Ovary (tissue), 3 donors: ENCODE results near the gene SETD4.

Experiments
- POLR2A ChIP-seq: fragments of 450-650 bp; IDR thresholded peaks from one replicate; pipeline ENCODE4 v1.6.1; 2017; ENCODE audit warnings: antibody characterized with exemption, mild to moderate bottlenecking, moderate library complexity
- TF ChIP-seq, protein P1 (sequence below), 3 donors: fragments of 450-650 bp in 2 of 3; fragments of 200-600 bp in 1 of 3; IDR thresholded peaks; one replicate each; pipeline versions ENCODE4 v1.5.1 to v1.8.0; 2016 to 2022; ENCODE audit warnings: antibody characterized with exemption in 3 of 3, mild to moderate bottlenecking in 1 of 3
- donor health status: DM: no; HTN: no; CAD: no.

DNA sequence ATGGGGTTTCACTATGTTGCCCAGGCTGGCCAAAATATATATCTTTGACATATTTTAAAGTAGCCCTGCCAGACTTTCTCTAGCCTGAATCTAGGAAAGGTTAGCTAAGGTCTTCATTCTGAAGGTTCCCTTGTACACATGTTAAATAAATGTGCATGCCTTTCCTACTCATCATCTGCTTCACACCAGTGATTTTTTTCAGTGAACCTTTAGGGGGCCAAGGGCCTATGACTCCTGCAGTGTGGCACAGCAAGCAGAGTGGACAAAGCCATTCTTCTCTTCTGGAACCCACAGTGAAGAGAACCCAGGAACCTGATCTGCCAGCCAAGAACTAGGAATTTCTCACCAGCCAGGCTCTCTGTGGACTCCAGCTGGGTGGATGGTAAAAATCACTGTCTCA lies 32.4 kb upstream of the SETD4 start:
- TF ChIP-seq, protein P1, sequence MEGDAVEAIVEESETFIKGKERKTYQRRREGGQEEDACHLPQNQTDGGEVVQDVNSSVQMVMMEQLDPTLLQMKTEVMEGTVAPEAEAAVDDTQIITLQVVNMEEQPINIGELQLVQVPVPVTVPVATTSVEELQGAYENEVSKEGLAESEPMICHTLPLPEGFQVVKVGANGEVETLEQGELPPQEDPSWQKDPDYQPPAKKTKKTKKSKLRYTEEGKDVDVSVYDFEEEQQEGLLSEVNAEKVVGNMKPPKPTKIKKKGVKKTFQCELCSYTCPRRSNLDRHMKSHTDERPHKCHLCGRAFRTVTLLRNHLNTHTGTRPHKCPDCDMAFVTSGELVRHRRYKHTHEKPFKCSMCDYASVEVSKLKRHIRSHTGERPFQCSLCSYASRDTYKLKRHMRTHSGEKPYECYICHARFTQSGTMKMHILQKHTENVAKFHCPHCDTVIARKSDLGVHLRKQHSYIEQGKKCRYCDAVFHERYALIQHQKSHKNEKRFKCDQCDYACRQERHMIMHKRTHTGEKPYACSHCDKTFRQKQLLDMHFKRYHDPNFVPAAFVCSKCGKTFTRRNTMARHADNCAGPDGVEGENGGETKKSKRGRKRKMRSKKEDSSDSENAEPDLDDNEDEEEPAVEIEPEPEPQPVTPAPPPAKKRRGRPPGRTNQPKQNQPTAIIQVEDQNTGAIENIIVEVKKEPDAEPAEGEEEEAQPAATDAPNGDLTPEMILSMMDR (IDR thresholded peaks at IDR 0.05): no peak
- TF ChIP-seq POLR2A: no peak
